GM23338 (cell line): ENCODE data around the gene PPP1R16B. TPM values are rescaled to one million over a fixed set of nuclear protein-coding genes. Genes with fewer than 3 reads are reported as not detected.

Source experiments
- CREB1 ChIP-seq: fragments of 250-450 bp; sonication (Bioruptor Pico); IDR thresholded peaks from 2 replicates; pipeline ENCODE4 v1.5.0; 2020; ENCODE audit warnings: low read depth, mild to moderate bottlenecking, moderate library complexity
- EZH2phosphoT487 ChIP-seq: fragments of 200-600 bp; sonication (generic); IDR thresholded peaks from one replicate; pipeline ENCODE4 v1.8.1; 2018; ENCODE audit warnings: antibody characterized with exemption; ENCODE audit not compliant: unreplicated experiment
- JUNB ChIP-seq: IDR thresholded peaks from one replicate; pipeline ENCODE4 v1.6.1; 2016; ENCODE audit warnings: antibody characterized with exemption; ENCODE audit not compliant: unreplicated experiment
- NANOG ChIP-seq: IDR thresholded peaks from 2 replicates; pipeline ENCODE4 v1.6.1; 2016; ENCODE audit warnings: antibody characterized with exemption, borderline replicate concordance
- REST ChIP-seq: IDR thresholded peaks from one replicate; pipeline ENCODE4 v1.6.1; 2018; ENCODE audit warnings: antibody characterized with exemption; ENCODE audit not compliant: unreplicated experiment
- ZNF462 ChIP-seq: fragments of 250-450 bp; sonication (Bioruptor Pico); IDR thresholded peaks from 2 replicates; pipeline ENCODE4 v1.5.0; 2020; ENCODE audit warnings: mild to moderate bottlenecking, moderate library complexity
- polyA plus RNA-seq: library from polyadenylated mRNA; unstranded; fragments of >200 nt; fragmentation: Nextera tagmentation; extraction: Ambion mirVana; gene quantifications from 2 replicates; pipeline ENCODE4 v1.2.1, GENCODE V29; 2016
- total RNA-seq: library from RNA; depleted of rRNA; stranded (reverse); fragments of >200 nt; shearing (Covaris generic); gene quantifications from 2 replicates; pipeline ENCODE4 v1.2.3, GENCODE V29; 2014

Gene PPP1R16B
- total and polyA plus RNA-seq, 2 experiments from 2014 or later = 1.6 to 11.5 TPM

- TF ChIP-seq ZNF462 (no peak), NANOG (no peak), REST (no peak), EZH2phosphoT487 (no peak), CREB1 (CRISPR knock-in tag) (no peak), JUNB (no peak)
Measured at GRCh38 chr20:38769376-38770295, 35.9 kb upstream of the PPP1R16B start (continued).
